ENCODE data around the gene MBP. TPM values are rescaled to one million over a fixed set of nuclear protein-coding genes. Genes with fewer than 3 reads are reported as not detected.

Gene MBP
- total RNA-seq, 4 donors from 2014 or later, result 44.0 to 68.0 (median 60.2) TPM

DNA sequence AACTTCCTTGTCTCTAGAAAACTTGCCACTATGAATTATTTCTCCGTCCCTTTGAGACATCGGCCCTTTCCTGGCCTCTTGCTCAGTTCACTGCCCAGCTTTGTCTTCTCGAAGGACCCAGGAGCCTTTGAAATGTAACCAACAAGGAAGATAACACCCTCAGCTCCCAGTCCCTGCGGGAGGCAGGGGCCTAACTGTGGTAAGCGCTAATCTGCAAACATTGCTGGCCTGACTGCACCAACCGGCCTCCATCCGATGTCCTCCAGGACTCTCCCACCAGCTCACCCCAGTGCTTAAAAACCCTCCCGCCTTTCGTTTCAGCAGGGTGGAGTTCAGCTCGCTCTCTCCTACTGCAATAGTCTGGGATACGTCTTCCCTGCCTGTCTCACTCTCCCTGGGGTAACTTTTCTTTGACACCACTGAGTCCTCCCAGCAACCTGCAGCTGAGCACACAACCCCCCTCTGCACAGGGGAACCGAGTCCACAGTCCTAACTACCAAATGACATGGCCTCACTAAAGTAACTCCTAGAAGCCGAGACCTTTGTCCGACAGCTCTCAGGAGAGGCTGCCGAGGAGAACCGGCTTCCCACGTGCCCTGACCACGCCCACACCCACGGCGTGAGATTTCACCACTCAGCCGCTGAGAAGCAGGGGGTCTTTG, 76.1 kb downstream of the MBP start:
- H3K27ac ChIP-seq, result peak overlapping the region in 1 of 3 donors; percentile 78
- no peaks in the 10 kb centered on the region for H3K9me3 ChIP-seq
- H3K4me1 ChIP-seq, result peaks cover 33 to 41% of the 10 kb centered on the region in 2 donors
- no peaks in the 10 kb centered on the region for H3K36me3 ChIP-seq
- intact Hi-C loops (cut with DNase I), result loop anchor here (5.0 kb wide), 1 partner anchor 49 kb away; no protein-coding TSS in a partner anchor
- H3K4me3 ChIP-seq (replicated peaks in 1 of 3), result no peak overlapping the region
- no peak for DNase-seq
- WGBS, 2 donors, result 32 to 43% methylated on average over 21 of the region's 21 CpGs
- TF ChIP-seq POLR2A (IDR thresholded peaks at IDR 0.05), result no peak
- no peaks in the 10 kb centered on the region for H3K27me3 ChIP-seq

DNA sequence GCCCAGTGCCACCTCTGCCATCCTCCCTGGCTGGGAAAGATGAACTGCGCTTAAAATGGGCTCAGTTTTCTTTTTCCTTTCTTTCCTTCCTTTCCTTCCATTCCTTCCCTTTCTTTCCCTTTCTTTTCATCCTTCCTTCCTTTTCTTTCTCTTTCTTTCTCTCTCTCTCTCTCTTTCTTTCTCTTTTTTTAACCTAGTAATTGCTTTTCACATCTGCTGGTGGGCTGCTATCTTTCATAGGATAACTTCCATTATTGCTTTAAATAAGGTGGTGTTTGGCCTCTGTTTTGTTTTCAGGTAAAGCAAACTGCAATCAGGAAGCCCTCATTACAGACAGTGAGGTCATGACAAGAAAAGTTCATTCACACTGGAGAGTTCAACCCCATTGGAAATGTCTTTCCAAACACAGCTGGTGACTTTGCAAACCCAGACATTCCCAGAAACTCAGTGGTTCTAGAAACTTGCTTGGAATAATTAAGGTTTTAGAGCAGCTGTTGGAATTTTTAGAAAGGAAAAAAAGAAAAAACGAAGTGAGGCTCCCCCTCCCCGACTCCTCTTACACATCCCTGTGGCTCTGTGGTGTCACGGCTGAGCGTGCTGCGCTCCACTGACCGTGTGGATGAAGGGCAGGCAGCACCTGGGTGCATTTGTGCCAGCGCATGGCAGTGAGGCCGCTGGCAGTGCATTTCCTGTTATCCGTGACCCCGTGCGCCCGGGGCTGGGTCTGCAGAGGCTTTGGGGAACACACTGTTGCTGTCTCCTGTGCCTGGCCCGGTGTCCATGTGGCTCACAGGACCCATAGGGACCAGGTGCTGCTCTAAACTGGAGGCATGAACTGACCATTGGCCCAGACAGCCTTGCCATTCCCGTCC, 76.9 kb downstream of the MBP start:
- 59 to 71% methylated on average over 12 to 15 of the region's 15 CpGs for WGBS, 2 donors
- peak in 1 of 2 donors; percentile 57 for DNase-seq
- Histone ChIP-seq H3K27ac (peak overlapping the region in 1 of 3 donors; percentile 78), H3K4me1 (peaks cover 34 to 39% of the 10 kb centered on the region in 2 donors), H3K9me3 (no peaks in the 10 kb centered on the region), H3K4me3 (replicated peaks in 1 of 3) (no peak overlapping the region), H3K36me3 (no peaks in the 10 kb centered on the region), H3K27me3 (no peaks in the 10 kb centered on the region)
- TF ChIP-seq, protein P1, sequence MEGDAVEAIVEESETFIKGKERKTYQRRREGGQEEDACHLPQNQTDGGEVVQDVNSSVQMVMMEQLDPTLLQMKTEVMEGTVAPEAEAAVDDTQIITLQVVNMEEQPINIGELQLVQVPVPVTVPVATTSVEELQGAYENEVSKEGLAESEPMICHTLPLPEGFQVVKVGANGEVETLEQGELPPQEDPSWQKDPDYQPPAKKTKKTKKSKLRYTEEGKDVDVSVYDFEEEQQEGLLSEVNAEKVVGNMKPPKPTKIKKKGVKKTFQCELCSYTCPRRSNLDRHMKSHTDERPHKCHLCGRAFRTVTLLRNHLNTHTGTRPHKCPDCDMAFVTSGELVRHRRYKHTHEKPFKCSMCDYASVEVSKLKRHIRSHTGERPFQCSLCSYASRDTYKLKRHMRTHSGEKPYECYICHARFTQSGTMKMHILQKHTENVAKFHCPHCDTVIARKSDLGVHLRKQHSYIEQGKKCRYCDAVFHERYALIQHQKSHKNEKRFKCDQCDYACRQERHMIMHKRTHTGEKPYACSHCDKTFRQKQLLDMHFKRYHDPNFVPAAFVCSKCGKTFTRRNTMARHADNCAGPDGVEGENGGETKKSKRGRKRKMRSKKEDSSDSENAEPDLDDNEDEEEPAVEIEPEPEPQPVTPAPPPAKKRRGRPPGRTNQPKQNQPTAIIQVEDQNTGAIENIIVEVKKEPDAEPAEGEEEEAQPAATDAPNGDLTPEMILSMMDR (IDR thresholded peaks at IDR 0.05), result no peak
- intact Hi-C loops (cut with DNase I), result loop anchor here (5.0 kb wide), 1 partner anchor 48 kb away; no protein-coding TSS in a partner anchor

DNA sequence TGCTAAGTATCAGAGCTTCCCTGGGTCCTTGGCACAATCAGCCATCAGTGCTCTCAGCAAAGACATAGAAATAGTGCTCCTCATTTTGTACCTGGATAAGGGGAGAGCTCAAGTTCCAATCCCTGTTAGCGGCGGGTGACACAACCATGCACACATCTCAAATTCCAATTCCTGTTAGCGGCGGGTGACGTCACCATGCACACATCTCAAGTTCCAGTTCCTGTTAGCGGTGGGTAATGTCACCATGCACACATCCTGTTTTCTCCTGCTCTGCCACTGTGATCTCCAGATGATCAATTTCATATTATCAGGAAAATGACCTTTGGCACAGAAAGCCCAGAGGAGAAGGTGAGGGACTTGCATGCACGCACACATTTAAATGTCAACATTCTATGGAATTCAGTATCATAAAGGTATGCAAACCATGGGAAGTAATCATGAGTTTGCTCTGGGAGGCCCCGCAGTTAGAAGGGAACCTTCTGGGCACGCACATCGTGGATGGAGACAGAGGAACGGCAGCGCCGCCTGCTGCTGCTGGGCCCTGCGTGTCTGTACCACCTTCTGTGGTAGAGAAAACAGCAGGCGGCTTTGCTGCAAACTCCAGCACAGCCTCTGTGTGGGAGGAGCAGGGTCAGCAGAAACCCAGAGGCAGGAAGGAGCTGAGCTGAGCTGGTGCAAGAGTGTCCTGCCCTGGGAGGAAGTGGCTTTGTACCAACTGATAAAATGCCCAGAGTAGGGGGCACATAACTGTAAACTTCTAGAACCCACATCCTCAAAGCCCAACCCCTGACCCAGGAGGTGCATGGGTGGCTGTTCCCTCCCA, 77.8 kb downstream of the MBP start:
- intact Hi-C loops (cut with DNase I), result loop anchor here (5.0 kb wide), 1 partner anchor 48 kb away; no protein-coding TSS in a partner anchor
- Histone ChIP-seq H3K27me3 (no peaks in the 10 kb centered on the region), H3K4me1 (peaks cover 40 to 45% of the 10 kb centered on the region in 2 donors), H3K36me3 (no peaks in the 10 kb centered on the region), H3K27ac (peak overlapping the region in 2 of 3 donors; percentile 62 to 78), H3K9me3 (no peaks in the 10 kb centered on the region), H3K4me3 (replicated peaks in 1 of 3) (no peak overlapping the region)
- WGBS, 2 donors, result 64 to 77% methylated on average over 15 of the region's 15 CpGs
- DNase-seq, result peak; percentile 47 to 48
- TF ChIP-seq, protein P1 (IDR thresholded peaks at IDR 0.05), result peak in 4 of 6 experiments; percentile 30 to 38 (median 34)
- TF ChIP-seq POLR2A (IDR thresholded peaks at IDR 0.05), result no peak

DNA sequence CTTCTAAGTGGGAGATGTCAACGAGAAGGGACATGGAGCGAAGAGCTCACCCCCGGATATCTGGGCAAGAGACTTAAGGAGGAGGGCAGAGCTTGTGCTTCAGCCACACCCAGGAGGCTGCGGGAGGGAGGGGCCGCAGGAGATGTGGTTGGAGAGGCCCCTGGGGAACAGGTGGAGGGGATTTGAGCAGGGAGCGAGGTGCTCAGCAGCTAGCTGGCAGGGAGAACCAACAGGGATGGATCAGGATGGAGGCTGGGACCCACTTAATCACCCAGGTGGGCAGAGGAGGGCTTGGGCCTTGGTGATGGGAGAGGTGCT, 78.3 kb downstream of the MBP start:
- H3K36me3 ChIP-seq, result no peaks in the 10 kb centered on the region
- intact Hi-C loops (cut with DNase I), result no loop called here
- no peaks in the 10 kb centered on the region for H3K27me3 ChIP-seq
- WGBS, 2 donors, result 75 to 83% methylated on average over 6 of the region's 6 CpGs
- peak overlapping the region in 2 of 3 donors; percentile 62 to 67 for H3K27ac ChIP-seq
- no peak for DNase-seq
- no peak overlapping the region for H3K4me3 ChIP-seq (replicated peaks in 1 of 3)
- TF ChIP-seq POLR2A (IDR thresholded peaks at IDR 0.05), result no peak
- TF ChIP-seq, protein P1 (IDR thresholded peaks at IDR 0.05), result no peak
- H3K9me3 ChIP-seq, result no peaks in the 10 kb centered on the region
- peaks cover 37 to 51% of the 10 kb centered on the region in 2 donors for H3K4me1 ChIP-seq

DNA sequence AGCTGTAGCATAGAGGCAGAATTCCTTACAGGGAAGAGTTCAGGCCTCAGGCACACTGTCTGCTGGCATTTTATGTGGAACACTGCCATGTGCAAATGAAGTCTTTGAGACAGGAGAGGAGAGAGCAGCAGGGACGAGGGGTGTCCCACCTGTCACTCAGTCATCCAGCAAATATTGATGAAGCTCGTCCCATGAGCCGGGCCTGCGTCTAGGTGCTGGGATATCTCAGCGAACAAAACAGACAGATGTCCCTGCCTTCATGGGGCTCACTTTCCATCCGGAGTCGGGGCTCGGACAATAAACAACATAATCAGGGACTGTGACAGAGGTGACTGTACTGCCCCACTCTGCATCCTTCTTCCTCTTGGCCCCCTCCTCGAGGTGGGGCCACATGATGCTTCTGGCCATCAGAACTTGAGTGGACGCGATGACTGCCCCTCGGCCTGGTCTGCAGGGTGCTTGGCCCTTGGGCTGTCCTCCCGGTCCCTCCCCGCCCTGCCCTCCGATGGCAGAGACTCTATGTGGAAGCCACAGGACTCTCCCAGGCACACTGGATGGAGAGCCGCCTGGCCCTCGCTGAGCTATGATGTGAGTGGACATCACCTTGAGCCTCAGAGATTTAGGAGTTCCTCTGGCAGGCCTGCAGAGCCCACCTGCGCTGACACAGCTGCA, 78.8 kb downstream of the MBP start:
- H3K27ac ChIP-seq, result peak overlapping the region in 2 of 3 donors; percentile 62 to 67
- DNase-seq, result no peak
- H3K9me3 ChIP-seq, result no peaks in the 10 kb centered on the region
- peaks cover 34 to 51% of the 10 kb centered on the region in 2 donors for H3K4me1 ChIP-seq
- TF ChIP-seq POLR2A (IDR thresholded peaks at IDR 0.05), result no peak
- no peak overlapping the region for H3K4me3 ChIP-seq (replicated peaks in 1 of 3)
- no peaks in the 10 kb centered on the region for H3K36me3 ChIP-seq
- intact Hi-C loops (cut with DNase I), result no loop called here
- no peaks in the 10 kb centered on the region for H3K27me3 ChIP-seq
- WGBS, 2 donors, result 91 to 95% methylated on average over 12 to 18 of the region's 18 CpGs

Measured in thyroid gland (tissue), 4 donors.